GM12878 (cell line): ENCODE data around the gene TOM1L2. TPM values are rescaled to one million over a fixed set of nuclear protein-coding genes. Genes with fewer than 3 reads are reported as not detected.
A peak's percentile ranks its signal among the peaks of the same experiment; 100 is the strongest.

Experiments
- ATF7 ChIP-seq: fragments of 450-650 bp; IDR thresholded peaks from 2 replicates; pipeline ENCODE4 v1.6.1; 2016; ENCODE audit warnings: low read depth, mild to moderate bottlenecking
- CBX5 ChIP-seq: sonication (generic); IDR thresholded peaks from 2 replicates; pipeline ENCODE4 v1.6.1; 2016; ENCODE audit warnings: low read depth, moderate library complexity, mild to moderate bottlenecking, inconsistent platforms
- FOS ChIP-seq: IDR thresholded peaks from 3 replicates; pipeline ENCODE4 v1.6.1; 2011; ENCODE audit warnings: borderline replicate concordance; ENCODE audit not compliant: insufficient read length; ENCODE audit errors: extremely low read depth
- GABPA ChIP-seq: IDR thresholded peaks from 2 replicates; pipeline ENCODE4 v1.6.1; 2014; ENCODE audit warnings: antibody characterized with exemption, low read depth, mild to moderate bottlenecking, inconsistent platforms
- MYC ChIP-seq: IDR thresholded peaks from 2 replicates; pipeline ENCODE4 v1.6.1; 2011; ENCODE audit warnings: mild to moderate bottlenecking, low read length, moderate library complexity, inconsistent platforms; ENCODE audit not compliant: insufficient read depth, insufficient replicate concordance, insufficient read length, severe bottlenecking
- NR2C1 ChIP-seq: fragments of 450-650 bp; IDR thresholded peaks from 2 replicates; pipeline ENCODE4 v1.6.1; 2017; ENCODE audit warnings: antibody characterized with exemption, mild to moderate bottlenecking, moderate library complexity
- NR2F1 ChIP-seq: fragments of 450-650 bp; conservative IDR thresholded peaks from 2 replicates; pipeline ENCODE4 v1.6.1; 2017; ENCODE audit warnings: mild to moderate bottlenecking
- PML ChIP-seq: IDR thresholded peaks from 2 replicates; pipeline ENCODE4 v1.6.1; 2012; ENCODE audit warnings: low read length, inconsistent platforms
- POLR2A ChIP-seq: IDR thresholded peaks from 2 replicates; pipeline ENCODE4 v1.6.1; 2011; ENCODE audit warnings: low read depth, mild to moderate bottlenecking, low read length
- RAD51 ChIP-seq: fragments of 450-650 bp; IDR thresholded peaks from 2 replicates; pipeline ENCODE4 v1.6.1; 2016; ENCODE audit warnings: moderate library complexity, mild to moderate bottlenecking, inconsistent platforms
- RUNX3 ChIP-seq: IDR thresholded peaks from 2 replicates; pipeline ENCODE4 v1.6.1; 2012; ENCODE audit warnings: low read length, inconsistent platforms
- SREBF1 ChIP-seq: IDR thresholded peaks from 2 replicates; pipeline ENCODE4 v1.6.1; 2012; ENCODE audit warnings: mild to moderate bottlenecking, low read length
- TAF1 ChIP-seq: IDR thresholded peaks from 2 replicates; pipeline ENCODE4 v1.6.1; 2011; ENCODE audit warnings: mild to moderate bottlenecking, low read depth, low read length, borderline replicate concordance
- WRNIP1 ChIP-seq: IDR thresholded peaks from 2 replicates; pipeline ENCODE4 v1.6.1; 2011; ENCODE audit warnings: low read depth, low read length, improper control_type of control experiment, borderline replicate concordance
- ZNF207 ChIP-seq: fragments of 450-650 bp; IDR thresholded peaks from 2 replicates; pipeline ENCODE4 v1.6.1; 2014; ENCODE audit warnings: antibody characterized with exemption, mild to moderate bottlenecking, borderline replicate concordance
- ZSCAN29 ChIP-seq: fragments of 450-650 bp; IDR thresholded peaks from 2 replicates; pipeline ENCODE4 v1.6.1; 2017; ENCODE audit warnings: mild to moderate bottlenecking, moderate library complexity
- polyA plus RNA-seq, 11 experiments: library from polyadenylated mRNA; depleted of rRNA in 4 of 11; unstranded in 6 of 11; stranded (reverse) in 5 of 11; fragments of >200 nt; fragmentation: Nextera tagmentation in 4 of 11; fragmentation: Illumina TruSeq in 1 of 11; extraction: Ambion mirVana in 4 of 11; extraction: Trizol in 1 of 11; gene quantifications; 1 replicate in 1 of 11; 2 replicates in 10 of 11; pipeline versions ENCODE4 v1.2.1 to v1.2.3, GENCODE V29; 2011 to 2016; ENCODE audit warnings: inconsistent platforms in 2 of 11, missing spikeins in 2 of 11, low read depth in 1 of 11
- total RNA-seq, 4 experiments: library from RNA; depleted of rRNA in 3 of 4; stranded (reverse); fragments of >200 nt in 3 of 4; fragmentation: Illumina TruSeq in 1 of 4; extraction: Trizol in 1 of 4; gene quantifications; 2 replicates each; pipeline versions ENCODE4 v1.2.1 to v1.2.3, GENCODE V29; 2013 to 2021
- TF ChIP-seq, protein P1 (sequence below): fragments of 450-650 bp; IDR thresholded peaks from 2 replicates; pipeline ENCODE4 v1.6.1; 2017; ENCODE audit warnings: borderline replicate concordance
- TF ChIP-seq, protein P2 (sequence below): fragments of 450-650 bp; formaldehyde crosslinking; IDR thresholded peaks from 2 replicates; pipeline ENCODE4 v1.4.0; 2020; ENCODE audit warnings: mild to moderate bottlenecking, moderate library complexity
- TF ChIP-seq, protein P3 (sequence below): IDR thresholded peaks from 2 replicates; pipeline ENCODE4 v1.6.1; 2011; ENCODE audit warnings: low read depth, mild to moderate bottlenecking, low read length, moderate library complexity, borderline replicate concordance; ENCODE audit errors: extremely low read depth
- TF ChIP-seq, protein P4 (sequence below): fragments of 450-650 bp; IDR thresholded peaks from 2 replicates; pipeline ENCODE4 v1.6.1; 2016; ENCODE audit warnings: mild to moderate bottlenecking
- TF ChIP-seq, protein P5 (sequence below): fragments of 150-350 bp; IDR thresholded peaks from 2 replicates; pipeline ENCODE4 v1.6.1; 2016; ENCODE audit warnings: low read depth, low read length

The TOM1L2 gene
- total and polyA plus RNA-seq, 10 of the 15 experiments (the other 5 are each of a cell fraction or from before 2014, with no cell fraction given): 0.19 to 19.2 (median 8.1) TPM

DNA sequence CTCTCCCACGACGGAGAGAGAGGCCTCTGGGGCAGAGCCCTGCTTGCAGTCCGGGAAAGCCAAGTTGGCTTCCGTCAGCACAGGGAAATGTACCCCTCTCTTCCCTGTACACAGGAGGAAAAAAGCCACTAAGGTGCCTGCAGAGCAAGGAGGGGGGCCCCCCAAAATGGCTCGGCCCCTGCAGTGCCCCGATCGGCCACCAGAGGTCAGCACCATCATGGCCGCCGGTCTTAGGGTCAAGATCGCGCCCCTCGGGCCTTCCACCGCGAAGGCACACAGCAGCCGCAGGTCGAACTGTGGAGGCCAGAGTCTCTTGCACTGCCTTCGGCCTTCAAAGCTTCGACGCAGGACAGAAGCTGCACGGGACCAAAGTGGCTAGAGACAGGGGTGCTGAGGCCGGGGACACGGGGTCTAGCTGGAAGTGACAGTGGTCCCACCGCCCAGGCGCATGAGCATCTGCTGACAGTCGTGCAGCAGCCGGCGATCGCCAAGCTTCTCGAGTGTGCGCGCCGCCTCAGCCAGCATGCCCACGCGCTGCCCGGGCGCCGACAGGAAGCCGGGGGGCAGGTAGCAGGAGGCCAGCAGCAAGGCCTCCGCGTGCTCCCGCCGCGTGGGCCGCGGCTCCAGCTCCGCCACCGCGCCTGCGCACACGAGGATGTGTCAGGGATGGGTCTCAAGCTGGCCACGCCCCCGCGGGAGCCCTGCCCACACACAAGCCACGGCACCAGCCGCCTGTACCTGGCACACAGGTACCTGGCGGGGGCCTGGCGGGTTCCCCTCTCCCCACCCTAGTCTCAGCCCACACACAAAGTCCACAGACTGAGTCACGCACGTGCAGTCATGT lies 159.8 kb downstream of the TOM1L2 start (continued):
- TF ChIP-seq, protein P1, sequence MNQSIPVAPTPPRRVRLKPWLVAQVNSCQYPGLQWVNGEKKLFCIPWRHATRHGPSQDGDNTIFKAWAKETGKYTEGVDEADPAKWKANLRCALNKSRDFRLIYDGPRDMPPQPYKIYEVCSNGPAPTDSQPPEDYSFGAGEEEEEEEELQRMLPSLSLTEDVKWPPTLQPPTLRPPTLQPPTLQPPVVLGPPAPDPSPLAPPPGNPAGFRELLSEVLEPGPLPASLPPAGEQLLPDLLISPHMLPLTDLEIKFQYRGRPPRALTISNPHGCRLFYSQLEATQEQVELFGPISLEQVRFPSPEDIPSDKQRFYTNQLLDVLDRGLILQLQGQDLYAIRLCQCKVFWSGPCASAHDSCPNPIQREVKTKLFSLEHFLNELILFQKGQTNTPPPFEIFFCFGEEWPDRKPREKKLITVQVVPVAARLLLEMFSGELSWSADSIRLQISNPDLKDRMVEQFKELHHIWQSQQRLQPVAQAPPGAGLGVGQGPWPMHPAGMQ: no peak
- peak; percentile 93 for TF ChIP-seq NR2F1
- TF ChIP-seq, protein P2, sequence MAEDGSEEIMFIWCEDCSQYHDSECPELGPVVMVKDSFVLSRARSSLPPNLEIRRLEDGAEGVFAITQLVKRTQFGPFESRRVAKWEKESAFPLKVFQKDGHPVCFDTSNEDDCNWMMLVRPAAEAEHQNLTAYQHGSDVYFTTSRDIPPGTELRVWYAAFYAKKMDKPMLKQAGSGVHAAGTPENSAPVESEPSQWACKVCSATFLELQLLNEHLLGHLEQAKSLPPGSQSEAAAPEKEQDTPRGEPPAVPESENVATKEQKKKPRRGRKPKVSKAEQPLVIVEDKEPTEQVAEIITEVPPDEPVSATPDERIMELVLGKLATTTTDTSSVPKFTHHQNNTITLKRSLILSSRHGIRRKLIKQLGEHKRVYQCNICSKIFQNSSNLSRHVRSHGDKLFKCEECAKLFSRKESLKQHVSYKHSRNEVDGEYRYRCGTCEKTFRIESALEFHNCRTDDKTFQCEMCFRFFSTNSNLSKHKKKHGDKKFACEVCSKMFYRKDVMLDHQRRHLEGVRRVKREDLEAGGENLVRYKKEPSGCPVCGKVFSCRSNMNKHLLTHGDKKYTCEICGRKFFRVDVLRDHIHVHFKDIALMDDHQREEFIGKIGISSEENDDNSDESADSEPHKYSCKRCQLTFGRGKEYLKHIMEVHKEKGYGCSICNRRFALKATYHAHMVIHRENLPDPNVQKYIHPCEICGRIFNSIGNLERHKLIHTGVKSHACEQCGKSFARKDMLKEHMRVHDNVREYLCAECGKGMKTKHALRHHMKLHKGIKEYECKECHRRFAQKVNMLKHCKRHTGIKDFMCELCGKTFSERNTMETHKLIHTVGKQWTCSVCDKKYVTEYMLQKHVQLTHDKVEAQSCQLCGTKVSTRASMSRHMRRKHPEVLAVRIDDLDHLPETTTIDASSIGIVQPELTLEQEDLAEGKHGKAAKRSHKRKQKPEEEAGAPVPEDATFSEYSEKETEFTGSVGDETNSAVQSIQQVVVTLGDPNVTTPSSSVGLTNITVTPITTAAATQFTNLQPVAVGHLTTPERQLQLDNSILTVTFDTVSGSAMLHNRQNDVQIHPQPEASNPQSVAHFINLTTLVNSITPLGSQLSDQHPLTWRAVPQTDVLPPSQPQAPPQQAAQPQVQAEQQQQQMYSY (CRISPR knock-in tag): no peak
- TF ChIP-seq POLR2A: no peak
- no peak for TF ChIP-seq ATF7
- TF ChIP-seq SREBF1: no peak
- peak; percentile 14; the same call in 1 of the 2 replicates for TF ChIP-seq RUNX3
- no peak for TF ChIP-seq CBX5
- TF ChIP-seq, protein P3, sequence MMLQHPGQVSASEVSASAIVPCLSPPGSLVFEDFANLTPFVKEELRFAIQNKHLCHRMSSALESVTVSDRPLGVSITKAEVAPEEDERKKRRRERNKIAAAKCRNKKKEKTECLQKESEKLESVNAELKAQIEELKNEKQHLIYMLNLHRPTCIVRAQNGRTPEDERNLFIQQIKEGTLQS: no peak
- TF ChIP-seq, protein P4, sequence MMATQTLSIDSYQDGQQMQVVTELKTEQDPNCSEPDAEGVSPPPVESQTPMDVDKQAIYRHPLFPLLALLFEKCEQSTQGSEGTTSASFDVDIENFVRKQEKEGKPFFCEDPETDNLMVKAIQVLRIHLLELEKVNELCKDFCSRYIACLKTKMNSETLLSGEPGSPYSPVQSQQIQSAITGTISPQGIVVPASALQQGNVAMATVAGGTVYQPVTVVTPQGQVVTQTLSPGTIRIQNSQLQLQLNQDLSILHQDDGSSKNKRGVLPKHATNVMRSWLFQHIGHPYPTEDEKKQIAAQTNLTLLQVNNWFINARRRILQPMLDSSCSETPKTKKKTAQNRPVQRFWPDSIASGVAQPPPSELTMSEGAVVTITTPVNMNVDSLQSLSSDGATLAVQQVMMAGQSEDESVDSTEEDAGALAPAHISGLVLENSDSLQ: no peak
- TF ChIP-seq NR2C1: no peak
- no peak for TF ChIP-seq GABPA
- no peak for TF ChIP-seq PML
- TF ChIP-seq FOS: no peak
- TF ChIP-seq TAF1: no peak
- TF ChIP-seq, protein P5, sequence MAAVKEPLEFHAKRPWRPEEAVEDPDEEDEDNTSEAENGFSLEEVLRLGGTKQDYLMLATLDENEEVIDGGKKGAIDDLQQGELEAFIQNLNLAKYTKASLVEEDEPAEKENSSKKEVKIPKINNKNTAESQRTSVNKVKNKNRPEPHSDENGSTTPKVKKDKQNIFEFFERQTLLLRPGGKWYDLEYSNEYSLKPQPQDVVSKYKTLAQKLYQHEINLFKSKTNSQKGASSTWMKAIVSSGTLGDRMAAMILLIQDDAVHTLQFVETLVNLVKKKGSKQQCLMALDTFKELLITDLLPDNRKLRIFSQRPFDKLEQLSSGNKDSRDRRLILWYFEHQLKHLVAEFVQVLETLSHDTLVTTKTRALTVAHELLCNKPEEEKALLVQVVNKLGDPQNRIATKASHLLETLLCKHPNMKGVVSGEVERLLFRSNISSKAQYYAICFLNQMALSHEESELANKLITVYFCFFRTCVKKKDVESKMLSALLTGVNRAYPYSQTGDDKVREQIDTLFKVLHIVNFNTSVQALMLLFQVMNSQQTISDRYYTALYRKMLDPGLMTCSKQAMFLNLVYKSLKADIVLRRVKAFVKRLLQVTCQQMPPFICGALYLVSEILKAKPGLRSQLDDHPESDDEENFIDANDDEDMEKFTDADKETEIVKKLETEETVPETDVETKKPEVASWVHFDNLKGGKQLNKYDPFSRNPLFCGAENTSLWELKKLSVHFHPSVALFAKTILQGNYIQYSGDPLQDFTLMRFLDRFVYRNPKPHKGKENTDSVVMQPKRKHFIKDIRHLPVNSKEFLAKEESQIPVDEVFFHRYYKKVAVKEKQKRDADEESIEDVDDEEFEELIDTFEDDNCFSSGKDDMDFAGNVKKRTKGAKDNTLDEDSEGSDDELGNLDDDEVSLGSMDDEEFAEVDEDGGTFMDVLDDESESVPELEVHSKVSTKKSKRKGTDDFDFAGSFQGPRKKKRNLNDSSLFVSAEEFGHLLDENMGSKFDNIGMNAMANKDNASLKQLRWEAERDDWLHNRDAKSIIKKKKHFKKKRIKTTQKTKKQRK: no peak
- no peak for TF ChIP-seq ZNF207
- TF ChIP-seq RAD51: no peak
- TF ChIP-seq ZSCAN29: no peak
- TF ChIP-seq WRNIP1: no peak
- TF ChIP-seq MYC: no peak
